ENCODE data around the gene SLC2A10.

SLC2A10 gene

DNA sequence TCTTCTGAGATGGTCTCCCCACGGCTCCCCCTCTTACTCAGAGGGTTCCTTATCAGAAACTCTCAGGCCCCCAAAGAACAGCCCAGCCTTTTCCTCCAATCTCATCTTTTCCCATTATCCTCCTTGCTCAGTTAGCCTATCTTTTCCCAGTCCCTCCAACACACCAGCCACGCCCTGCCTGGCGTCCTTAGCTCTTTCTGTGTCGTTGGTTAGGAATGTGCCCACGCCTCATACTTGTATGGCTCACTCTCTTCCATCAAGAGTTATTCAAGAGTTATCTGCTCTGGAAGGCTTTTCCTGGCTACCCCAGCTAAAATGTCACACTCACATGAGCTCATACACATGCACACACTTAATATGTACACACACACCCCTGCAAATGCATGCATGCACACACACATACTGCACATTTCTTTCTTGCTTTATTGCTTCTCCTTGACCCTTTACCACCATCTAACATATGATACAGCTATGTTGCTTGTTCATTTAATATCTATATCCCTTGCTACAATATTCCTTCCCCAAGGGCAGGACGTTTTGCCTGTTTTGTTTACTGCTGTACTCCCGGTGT lies 37.6 kb downstream of the SLC2A10 start:
- POLR2A ChIA-PET, result no interaction called here
- Histone ChIP-seq H3K9me3 (ENCODE audit: control insufficient read depth, insufficient read depth, low read depth, low read length) (no peaks in the 10 kb centered on the region), H3K36me3 (ENCODE audit: control insufficient read depth in 2 of 2, insufficient read depth in 1 of 2, low read length in 2 of 2) (no peaks in the 10 kb centered on the region), H3K4me3 (ENCODE audit: low read depth, low read length) (no peak overlapping the region), H3K27ac (ENCODE audit: extremely low read depth, low read depth, low read length) (no peak overlapping the region), H3K4me1 (ENCODE audit: control insufficient read depth, insufficient read depth, low read length) (no peaks in the 10 kb centered on the region)
- CTCF ChIA-PET, result interaction anchor here (0.6 to 2.7 kb wide), 10 partner anchors 8 to 637 kb away, joined by 3 to 12 read pairs (median 4); no protein-coding TSS in a partner anchor
- TF ChIP-seq, protein P1, sequence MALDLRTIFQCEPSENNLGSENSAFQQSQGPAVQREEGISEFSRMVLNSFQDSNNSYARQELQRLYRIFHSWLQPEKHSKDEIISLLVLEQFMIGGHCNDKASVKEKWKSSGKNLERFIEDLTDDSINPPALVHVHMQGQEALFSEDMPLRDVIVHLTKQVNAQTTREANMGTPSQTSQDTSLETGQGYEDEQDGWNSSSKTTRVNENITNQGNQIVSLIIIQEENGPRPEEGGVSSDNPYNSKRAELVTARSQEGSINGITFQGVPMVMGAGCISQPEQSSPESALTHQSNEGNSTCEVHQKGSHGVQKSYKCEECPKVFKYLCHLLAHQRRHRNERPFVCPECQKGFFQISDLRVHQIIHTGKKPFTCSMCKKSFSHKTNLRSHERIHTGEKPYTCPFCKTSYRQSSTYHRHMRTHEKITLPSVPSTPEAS (tag by site-specific recombination; IDR thresholded peaks at IDR 0.05), result peak; percentile 57; the same call in 1 of the 2 replicates
- TF ChIP-seq, protein P2, sequence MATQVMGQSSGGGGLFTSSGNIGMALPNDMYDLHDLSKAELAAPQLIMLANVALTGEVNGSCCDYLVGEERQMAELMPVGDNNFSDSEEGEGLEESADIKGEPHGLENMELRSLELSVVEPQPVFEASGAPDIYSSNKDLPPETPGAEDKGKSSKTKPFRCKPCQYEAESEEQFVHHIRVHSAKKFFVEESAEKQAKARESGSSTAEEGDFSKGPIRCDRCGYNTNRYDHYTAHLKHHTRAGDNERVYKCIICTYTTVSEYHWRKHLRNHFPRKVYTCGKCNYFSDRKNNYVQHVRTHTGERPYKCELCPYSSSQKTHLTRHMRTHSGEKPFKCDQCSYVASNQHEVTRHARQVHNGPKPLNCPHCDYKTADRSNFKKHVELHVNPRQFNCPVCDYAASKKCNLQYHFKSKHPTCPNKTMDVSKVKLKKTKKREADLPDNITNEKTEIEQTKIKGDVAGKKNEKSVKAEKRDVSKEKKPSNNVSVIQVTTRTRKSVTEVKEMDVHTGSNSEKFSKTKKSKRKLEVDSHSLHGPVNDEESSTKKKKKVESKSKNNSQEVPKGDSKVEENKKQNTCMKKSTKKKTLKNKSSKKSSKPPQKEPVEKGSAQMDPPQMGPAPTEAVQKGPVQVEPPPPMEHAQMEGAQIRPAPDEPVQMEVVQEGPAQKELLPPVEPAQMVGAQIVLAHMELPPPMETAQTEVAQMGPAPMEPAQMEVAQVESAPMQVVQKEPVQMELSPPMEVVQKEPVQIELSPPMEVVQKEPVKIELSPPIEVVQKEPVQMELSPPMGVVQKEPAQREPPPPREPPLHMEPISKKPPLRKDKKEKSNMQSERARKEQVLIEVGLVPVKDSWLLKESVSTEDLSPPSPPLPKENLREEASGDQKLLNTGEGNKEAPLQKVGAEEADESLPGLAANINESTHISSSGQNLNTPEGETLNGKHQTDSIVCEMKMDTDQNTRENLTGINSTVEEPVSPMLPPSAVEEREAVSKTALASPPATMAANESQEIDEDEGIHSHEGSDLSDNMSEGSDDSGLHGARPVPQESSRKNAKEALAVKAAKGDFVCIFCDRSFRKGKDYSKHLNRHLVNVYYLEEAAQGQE (tag by site-specific recombination; IDR thresholded peaks at IDR 0.05), result no peak

DNA sequence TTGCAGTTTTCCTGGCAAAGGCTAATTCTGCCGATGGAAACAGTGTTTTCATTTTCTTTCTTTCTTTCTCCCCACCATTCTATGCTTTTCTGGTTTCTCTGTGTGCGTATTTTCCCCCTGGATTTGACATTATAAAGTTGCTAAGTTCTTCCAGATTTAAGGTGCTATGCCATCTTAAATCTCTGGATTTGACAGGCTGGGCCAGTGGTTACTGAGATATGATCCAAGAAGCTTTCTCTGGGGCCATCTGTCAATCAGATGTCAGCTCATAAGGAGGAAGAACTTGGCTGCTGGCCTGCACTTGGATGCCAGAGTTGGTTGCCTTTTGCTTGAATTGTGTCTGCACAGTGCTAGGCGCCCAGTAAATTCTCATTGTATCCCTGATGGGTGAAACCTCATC lies 39.7 kb downstream of the SLC2A10 start:
- no peak overlapping the region for H3K27ac ChIP-seq (ENCODE audit: extremely low read depth, low read depth, low read length)
- TF ChIP-seq ZNF76 (tag by site-specific recombination; IDR thresholded peaks at IDR 0.05; ENCODE audit: borderline replicate concordance, low read depth), result no peak
- no peak for TF ChIP-seq ZNF394 (tag by site-specific recombination; IDR thresholded peaks at IDR 0.05; ENCODE audit: borderline replicate concordance)
- TF ChIP-seq, protein P3, sequence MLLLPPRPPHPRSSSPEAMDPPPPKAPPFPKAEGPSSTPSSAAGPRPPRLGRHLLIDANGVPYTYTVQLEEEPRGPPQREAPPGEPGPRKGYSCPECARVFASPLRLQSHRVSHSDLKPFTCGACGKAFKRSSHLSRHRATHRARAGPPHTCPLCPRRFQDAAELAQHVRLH (tag by site-specific recombination; IDR thresholded peaks at IDR 0.05), result no peak
- TF ChIP-seq ZNF10 (tag by site-specific recombination; IDR thresholded peaks at IDR 0.05), result no peak
- no peak for TF ChIP-seq ZNF514 (tag by site-specific recombination; IDR thresholded peaks at IDR 0.05)
- TF ChIP-seq, protein P4, sequence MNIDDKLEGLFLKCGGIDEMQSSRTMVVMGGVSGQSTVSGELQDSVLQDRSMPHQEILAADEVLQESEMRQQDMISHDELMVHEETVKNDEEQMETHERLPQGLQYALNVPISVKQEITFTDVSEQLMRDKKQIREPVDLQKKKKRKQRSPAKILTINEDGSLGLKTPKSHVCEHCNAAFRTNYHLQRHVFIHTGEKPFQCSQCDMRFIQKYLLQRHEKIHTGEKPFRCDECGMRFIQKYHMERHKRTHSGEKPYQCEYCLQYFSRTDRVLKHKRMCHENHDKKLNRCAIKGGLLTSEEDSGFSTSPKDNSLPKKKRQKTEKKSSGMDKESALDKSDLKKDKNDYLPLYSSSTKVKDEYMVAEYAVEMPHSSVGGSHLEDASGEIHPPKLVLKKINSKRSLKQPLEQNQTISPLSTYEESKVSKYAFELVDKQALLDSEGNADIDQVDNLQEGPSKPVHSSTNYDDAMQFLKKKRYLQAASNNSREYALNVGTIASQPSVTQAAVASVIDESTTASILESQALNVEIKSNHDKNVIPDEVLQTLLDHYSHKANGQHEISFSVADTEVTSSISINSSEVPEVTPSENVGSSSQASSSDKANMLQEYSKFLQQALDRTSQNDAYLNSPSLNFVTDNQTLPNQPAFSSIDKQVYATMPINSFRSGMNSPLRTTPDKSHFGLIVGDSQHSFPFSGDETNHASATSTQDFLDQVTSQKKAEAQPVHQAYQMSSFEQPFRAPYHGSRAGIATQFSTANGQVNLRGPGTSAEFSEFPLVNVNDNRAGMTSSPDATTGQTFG (tag by site-specific recombination; IDR thresholded peaks at IDR 0.05; ENCODE audit: borderline replicate concordance), result no peak
- TF ChIP-seq ZNF785 (tag by site-specific recombination; IDR thresholded peaks at IDR 0.05), result no peak
- no peak for TF ChIP-seq OSR2 (tag by site-specific recombination; IDR thresholded peaks at IDR 0.05)
- no peak for TF ChIP-seq ZNF555 (tag by site-specific recombination; conservative IDR thresholded peaks at IDR 0.05)
- no peak for TF ChIP-seq KLF1 (tag by site-specific recombination; IDR thresholded peaks at IDR 0.05)
- no peak for TF ChIP-seq ZNF140 (tag by site-specific recombination; IDR thresholded peaks at IDR 0.05)
- no peak for TF ChIP-seq ZNF112 (tag by site-specific recombination; IDR thresholded peaks at IDR 0.05)
- no peak for TF ChIP-seq ZNF596 (tag by site-specific recombination; IDR thresholded peaks at IDR 0.05)
- TF ChIP-seq ZBTB8A (tag by site-specific recombination; IDR thresholded peaks at IDR 0.05), result no peak
- TF ChIP-seq ZNF776 (tag by site-specific recombination; IDR thresholded peaks at IDR 0.05; ENCODE audit: borderline replicate concordance), result no peak
- no peak for TF ChIP-seq ZNF155 (tag by site-specific recombination; IDR thresholded peaks at IDR 0.05)
- no peak for TF ChIP-seq ZNF175 (tag by site-specific recombination; IDR thresholded peaks at IDR 0.05)
- no peak for TF ChIP-seq ZBTB48 (tag by site-specific recombination; IDR thresholded peaks at IDR 0.05)
- TF ChIP-seq ZNF626 (tag by site-specific recombination; IDR thresholded peaks at IDR 0.05), result no peak
- TF ChIP-seq ZNF157 (tag by site-specific recombination; IDR thresholded peaks at IDR 0.05), result no peak
- POLR2A ChIA-PET, result no interaction called here
- no peaks in the 10 kb centered on the region for H3K9me3 ChIP-seq (ENCODE audit: control insufficient read depth, insufficient read depth, low read depth, low read length)
- H3K4me3 ChIP-seq (ENCODE audit: low read depth, low read length), result no peak overlapping the region
- H3K36me3 ChIP-seq (ENCODE audit: control insufficient read depth in 2 of 2, insufficient read depth in 1 of 2, low read length in 2 of 2), result no peaks in the 10 kb centered on the region
- H3K4me1 ChIP-seq (ENCODE audit: control insufficient read depth, insufficient read depth, low read length), result no peaks in the 10 kb centered on the region
- CTCF ChIA-PET, result interaction anchor here (0.7 to 2.7 kb wide), 6 partner anchors 13 to 635 kb away, joined by 3 to 12 read pairs (median 3); no protein-coding TSS in a partner anchor
